BJ (cell line): ENCODE data around the gene VWA8. TPM values are rescaled to one million over a fixed set of nuclear protein-coding genes. Genes with fewer than 3 reads are reported as not detected.

Experiments
- CTCF ChIA-PET: fragments of 350-600 bp; formaldehyde crosslinking; extraction: SDS; loops from one replicate; lab custom pipeline; 2021; ENCODE audit warnings: antibody characterized with exemption, inconsistent platforms; lab: Yijun Ruan, JAX
- POLR2A ChIA-PET: fragments of 300-600 bp; sonication (Branson Sonifier 250); formaldehyde crosslinking; extraction: SDS; loops from one replicate; lab custom pipeline; 2021; ENCODE audit warnings: antibody characterized with exemption; lab: Charles Lee
- DNase-seq: peaks from one replicate; pipeline ENCODE4 v3.0.0-alpha.2; 2011; ENCODE audit warnings: low read depth
- H3K27me3 ChIP-seq: 2 replicates; pipeline ENCODE4 v1.6.0; 2011; ENCODE audit warnings: low read length; ENCODE audit not compliant: control insufficient read depth, insufficient read depth
- H3K36me3 ChIP-seq: 2 replicates; pipeline ENCODE4 v1.5.1; 2011; ENCODE audit warnings: low read length; ENCODE audit not compliant: control insufficient read depth, insufficient read depth
- H3K4me3 ChIP-seq: 2 replicates; pipeline ENCODE4 v1.5.1; 2011; ENCODE audit warnings: low read depth, mild to moderate bottlenecking, control low read depth, low read length
- polyA plus RNA-seq: library from polyadenylated mRNA; depleted of rRNA; stranded (reverse); fragments of >200 nt; gene quantifications from 2 replicates; pipeline ENCODE4 v1.2.3, GENCODE V29; 2011
- TF ChIP-seq, protein P1 (sequence below): IDR thresholded peaks from 2 replicates; pipeline ENCODE4 v1.5.1; 2011; ENCODE audit warnings: low read depth, mild to moderate bottlenecking, control low read depth, inconsistent platforms, low read length, moderate library complexity; ENCODE audit not compliant: insufficient read depth

The VWA8 gene
- polyA plus RNA-seq, 1 experiment = 5.9 TPM

DNA sequence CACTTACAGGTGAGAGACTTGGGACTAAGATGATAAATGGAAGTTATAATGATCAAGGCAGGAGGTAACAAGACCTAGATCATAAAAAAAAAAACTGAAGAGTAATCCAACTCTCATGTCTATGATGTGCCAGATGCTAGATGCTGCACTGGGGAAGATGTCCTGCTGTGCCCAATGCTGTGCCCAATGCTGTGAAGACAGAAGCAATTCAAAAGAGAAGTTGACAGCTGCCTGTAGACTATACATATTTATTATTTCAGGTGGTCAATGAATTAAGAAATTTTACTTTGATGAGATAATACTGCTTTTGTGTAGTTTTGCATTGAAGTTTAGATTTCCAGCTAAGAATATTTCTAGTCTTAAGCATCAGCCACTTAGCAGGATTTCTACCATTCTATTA, 21.5 kb downstream of the VWA8 start:
- TF ChIP-seq, protein P1, sequence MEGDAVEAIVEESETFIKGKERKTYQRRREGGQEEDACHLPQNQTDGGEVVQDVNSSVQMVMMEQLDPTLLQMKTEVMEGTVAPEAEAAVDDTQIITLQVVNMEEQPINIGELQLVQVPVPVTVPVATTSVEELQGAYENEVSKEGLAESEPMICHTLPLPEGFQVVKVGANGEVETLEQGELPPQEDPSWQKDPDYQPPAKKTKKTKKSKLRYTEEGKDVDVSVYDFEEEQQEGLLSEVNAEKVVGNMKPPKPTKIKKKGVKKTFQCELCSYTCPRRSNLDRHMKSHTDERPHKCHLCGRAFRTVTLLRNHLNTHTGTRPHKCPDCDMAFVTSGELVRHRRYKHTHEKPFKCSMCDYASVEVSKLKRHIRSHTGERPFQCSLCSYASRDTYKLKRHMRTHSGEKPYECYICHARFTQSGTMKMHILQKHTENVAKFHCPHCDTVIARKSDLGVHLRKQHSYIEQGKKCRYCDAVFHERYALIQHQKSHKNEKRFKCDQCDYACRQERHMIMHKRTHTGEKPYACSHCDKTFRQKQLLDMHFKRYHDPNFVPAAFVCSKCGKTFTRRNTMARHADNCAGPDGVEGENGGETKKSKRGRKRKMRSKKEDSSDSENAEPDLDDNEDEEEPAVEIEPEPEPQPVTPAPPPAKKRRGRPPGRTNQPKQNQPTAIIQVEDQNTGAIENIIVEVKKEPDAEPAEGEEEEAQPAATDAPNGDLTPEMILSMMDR = no peak
- no peak for DNase-seq
- ChIA-PET CTCF (no interaction called here), POLR2A (no interaction called here)
- no peak overlapping the region for H3K4me3 ChIP-seq
- no peaks in the 10 kb centered on the region for H3K36me3 ChIP-seq
- H3K27me3 ChIP-seq = no peaks in the 10 kb centered on the region

DNA sequence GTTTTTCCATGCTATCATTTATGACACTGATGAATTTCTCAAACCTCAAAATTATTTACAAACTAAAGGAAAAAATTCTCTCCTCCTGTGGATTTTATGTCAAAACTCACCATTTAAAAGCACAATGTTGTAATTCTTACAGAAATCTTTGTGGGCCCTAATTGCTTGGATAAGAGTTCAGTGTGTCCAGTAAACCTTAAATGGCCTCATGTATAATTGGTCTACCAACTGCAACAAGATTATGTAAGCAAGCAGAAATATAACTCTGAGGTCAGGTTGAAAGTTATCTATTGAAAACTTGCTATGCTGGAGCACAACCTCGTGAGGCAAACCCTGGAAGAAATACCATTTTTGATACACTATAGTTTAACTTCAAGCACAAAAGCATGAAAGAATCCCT, 22.0 kb downstream of the VWA8 start:
- no peaks in the 10 kb centered on the region for H3K36me3 ChIP-seq
- TF ChIP-seq, protein P1 = no peak
- no peak overlapping the region for H3K4me3 ChIP-seq
- no peaks in the 10 kb centered on the region for H3K27me3 ChIP-seq
- no peak for DNase-seq
- POLR2A ChIA-PET = no interaction called here
- CTCF ChIA-PET = interaction anchor here (0.6 to 2.4 kb wide), 2 partner anchors 19 to 270 kb away, joined by 3 to 6 read pairs; no protein-coding TSS in a partner anchor

DNA sequence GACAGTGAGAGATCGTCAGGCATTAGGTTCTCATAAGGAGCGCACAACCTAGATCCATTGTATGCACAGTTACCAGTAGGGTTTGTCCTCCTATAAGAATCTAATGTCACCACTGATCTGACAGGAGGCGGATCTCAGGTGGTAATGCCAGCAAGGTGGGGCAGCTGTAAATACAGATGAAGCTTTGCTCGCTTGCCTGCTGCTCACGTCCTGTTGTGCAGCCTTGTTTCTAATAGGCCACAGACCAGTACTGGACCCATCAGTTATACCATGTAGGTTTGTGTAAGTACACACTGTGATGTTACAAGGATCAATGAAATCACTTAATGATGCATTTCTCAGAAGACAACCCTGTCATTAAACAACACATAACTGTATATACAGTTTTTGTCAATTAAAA, 23.5 kb downstream of the VWA8 start:
- no peak overlapping the region for H3K4me3 ChIP-seq
- TF ChIP-seq, protein P1 = no peak
- H3K36me3 ChIP-seq = no peaks in the 10 kb centered on the region
- ChIA-PET CTCF (interaction anchor here (2.4 kb wide), 1 partner anchor 269 kb away, joined by 6 read pairs; no protein-coding TSS in a partner anchor), POLR2A (no interaction called here)
- DNase-seq = no peak
- H3K27me3 ChIP-seq = no peaks in the 10 kb centered on the region

DNA sequence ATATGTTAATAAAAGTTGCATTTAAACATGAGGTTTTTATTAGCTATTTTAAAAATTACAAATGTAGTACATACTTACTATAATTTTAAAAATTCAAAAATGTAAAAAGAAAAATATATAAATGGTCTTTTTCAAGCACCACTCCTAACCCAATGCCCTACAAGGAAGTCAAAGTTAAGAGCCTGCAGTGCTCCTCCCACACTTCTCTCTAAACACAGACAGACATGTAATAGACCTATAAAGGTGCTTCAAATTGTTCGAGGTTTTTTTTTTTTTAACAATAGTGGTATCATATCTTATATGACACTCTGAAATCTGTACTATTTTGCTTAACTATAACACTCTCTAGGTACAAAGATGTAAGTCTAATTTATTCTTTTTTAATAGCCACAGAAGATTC, 25.4 kb downstream of the VWA8 start:
- TF ChIP-seq, protein P1 = no peak
- no peaks in the 10 kb centered on the region for H3K27me3 ChIP-seq
- no peak for DNase-seq
- ChIA-PET POLR2A (no interaction called here), CTCF (interaction anchor here (0.9 to 1.3 kb wide), 2 partner anchors 10 to 32 kb away, joined by 3 read pairs; no protein-coding TSS in a partner anchor)
- H3K4me3 ChIP-seq = no peak overlapping the region
- H3K36me3 ChIP-seq = no peaks in the 10 kb centered on the region

DNA sequence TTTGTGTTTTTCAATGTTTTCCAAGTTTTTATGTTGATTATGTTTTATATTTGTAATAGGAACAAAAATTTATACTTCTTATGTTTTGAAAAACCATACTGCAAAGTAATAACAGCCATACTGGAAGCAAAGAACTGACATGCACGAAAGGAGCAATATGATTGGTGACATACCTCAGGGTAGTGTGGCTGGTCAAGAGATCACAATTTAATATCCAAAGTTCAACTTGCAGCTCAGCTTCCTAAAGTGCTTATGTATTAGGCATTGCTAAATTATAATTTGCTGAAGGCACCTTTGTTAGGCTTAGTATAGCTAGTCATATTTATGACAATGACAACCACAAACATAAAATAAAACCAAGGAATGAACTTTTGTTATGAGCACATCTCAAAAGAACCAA, 25.9 kb downstream of the VWA8 start:
- CTCF ChIA-PET = interaction anchor here (0.9 to 1.3 kb wide), 2 partner anchors 10 to 32 kb away, joined by 3 read pairs; no protein-coding TSS in a partner anchor
- DNase-seq = no peak
- no peaks in the 10 kb centered on the region for H3K27me3 ChIP-seq

More for the DNA sequence above, 25.9 kb downstream of the VWA8 start:
- Histone ChIP-seq H3K4me3 (no peak overlapping the region), H3K36me3 (no peaks in the 10 kb centered on the region)
- TF ChIP-seq, protein P1 = no peak
- POLR2A ChIA-PET = no interaction called here
